ENCODE results near the gene STRBP. TPM values are rescaled to one million over a fixed set of nuclear protein-coding genes. Genes with fewer than 3 reads are reported as not detected.
A peak's percentile ranks its signal among the peaks of the same experiment; 100 is the strongest.

The STRBP gene
- total and polyA plus RNA-seq, 2 of the 8 experiments (the other 6 are each of a cell fraction or from before 2014, with no cell fraction given): 29.7 to 105 TPM

- no peaks in the 10 kb centered on the region for H3K79me2 ChIP-seq (ENCODE audit: control insufficient read depth in 1 of 2, insufficient read depth in 2 of 2, low read length in 2 of 2)
- H3K27me3 ChIP-seq (replicated peaks in 1 of 4; ENCODE audit: control insufficient read depth in 3 of 4, extremely low read depth in 1 of 4, insufficient read depth in 3 of 4, low read length in 3 of 4): no peaks in the 10 kb centered on the region
- no peaks in the 10 kb centered on the region for H3K9me3 ChIP-seq (ENCODE audit: insufficient read depth in 2 of 2, low read depth in 1 of 2, low read length in 1 of 2)
- no peak overlapping the region for H3K27ac ChIP-seq (ENCODE audit: low read depth, low read length)
- no peaks in the 10 kb centered on the region for H3K23me2 ChIP-seq (ENCODE audit: low read depth, low read length)
- no peak overlapping the region for H2BK120ac ChIP-seq (replicated peaks; ENCODE audit: low read depth, low read length)
- ChIA-PET CTCF (ENCODE audit: partially characterized antibody) (interaction anchor here (0.7 to 5.5 kb wide), 16 partner anchors 10 to 259 kb away, joined by 3 to 49 read pairs (median 4); no protein-coding TSS in a partner anchor), POLR2A (ENCODE audit: partially characterized antibody) (interaction anchor here (1.2 kb wide), 1 partner anchor 14 kb away, joined by 3 read pairs; no protein-coding TSS in a partner anchor)
- H2BK5ac ChIP-seq (ENCODE audit: low read depth, low read length): no peak overlapping the region
- WGBS, 2 experiments (ENCODE audit: extremely low coverage in 1 of 2, insufficient coverage in 1 of 2, insufficient read length in 1 of 2, insufficient replicate concordance in 2 of 2, low coverage in 1 of 2, low lambda C conversion rate in 2 of 2, missing lambda C conversion rate in 1 of 2): 77% methylated on average over 2 of the region's 2 CpGs; no CpG with 5 or more reads in 1 of the 2 experiments
- H2BK12ac ChIP-seq (ENCODE audit: low read depth, low read length): no peak overlapping the region
- H4K8ac ChIP-seq (ENCODE audit: extremely low read depth, insufficient read depth, low read length): no peak overlapping the region
- H3K79me1 ChIP-seq (ENCODE audit: low read depth, low read length): 0 out of 2 replicates have a peak, but pooled peaks cover 2% of the 10 kb centered on the region
- no peak overlapping the region for H2BK20ac ChIP-seq (ENCODE audit: low read length)
- no peak overlapping the region for H3K14ac ChIP-seq (ENCODE audit: insufficient read length)
- H3K4ac ChIP-seq (replicated peaks; ENCODE audit: insufficient read length, low read depth, low read length): no peak overlapping the region
- no peak overlapping the region for H3K23ac ChIP-seq (ENCODE audit: insufficient read length)
- no peak overlapping the region for H2AK5ac ChIP-seq (ENCODE audit: low read depth, low read length)
- no peak overlapping the region for H4K91ac ChIP-seq (replicated peaks; ENCODE audit: insufficient read length, low read length)
- H3K4me1 ChIP-seq (replicated peaks in 1 of 4; ENCODE audit: control insufficient read depth in 3 of 4, insufficient read depth in 4 of 4, low read length in 3 of 4): no peaks in the 10 kb centered on the region
- H4K20me1 ChIP-seq (replicated peaks in 1 of 2; ENCODE audit: control insufficient read depth in 1 of 2, insufficient read depth in 2 of 2, low read length in 2 of 2): peaks cover 0 to 1% of the 10 kb centered on the region in 2 experiments
- no peak overlapping the region for H3K18ac ChIP-seq (ENCODE audit: extremely low read depth, low read length)
- no peak for FAIRE-seq
- no peak overlapping the region for H3K9ac ChIP-seq (replicated peaks in 1 of 4; ENCODE audit: extremely low read depth in 1 of 4, low read depth in 3 of 4, low read length in 3 of 4)
- H4K5ac ChIP-seq (ENCODE audit: insufficient read length, low read depth, low read length): no peak overlapping the region
- H3K36me3 ChIP-seq (ENCODE audit: control insufficient read depth in 2 of 4, insufficient read depth in 4 of 4, low read length in 3 of 4): peaks cover 11 to 51% (median 29%) of the 10 kb centered on the region in 4 experiments; a peak in 7 of 8 replicates
- H3K4me2 ChIP-seq (ENCODE audit: insufficient read depth in 1 of 2, low read depth in 2 of 2, low read length in 2 of 2): no peak overlapping the region
- DNase-seq (ENCODE audit: low read depth in 1 of 2, low spot score in 2 of 2): no peak
- H2AFZ ChIP-seq (ENCODE audit: low read length): no peak overlapping the region
- no peak overlapping the region for H2BK15ac ChIP-seq (ENCODE audit: low read length)
- no peak overlapping the region for H3K4me3 ChIP-seq (ENCODE audit: extremely low read depth in 1 of 4, insufficient read depth in 2 of 4, low read depth in 3 of 4, low read length in 4 of 4)
- no peak overlapping the region for H3K56ac ChIP-seq (replicated peaks; ENCODE audit: insufficient read length, low read depth, low read length)
- TF ChIP-seq RAD21 (IDR thresholded peaks at IDR 0.05 in 1 of 2, conservative IDR thresholded peaks at IDR 0.05 in 1 of 2; ENCODE audit: low read depth in 2 of 2, low read length in 2 of 2) (peak in 1 of 2 experiments; percentile 10; a peak in 2 of 4 replicates), BCL11A (IDR thresholded peaks at IDR 0.05; ENCODE audit: low read depth in 2 of 2, low read length in 2 of 2) (no peak), EGR1 (IDR thresholded peaks at IDR 0.05; ENCODE audit: borderline replicate concordance, low read depth, low read length) (no peak), RBBP5 (IDR thresholded peaks at IDR 0.05; ENCODE audit: borderline replicate concordance, low read depth, low read length) (no peak), SIX5 (IDR thresholded peaks at IDR 0.05; ENCODE audit: low read depth, low read length) (no peak), CHD2 (IDR thresholded peaks at IDR 0.05; ENCODE audit: low read length) (no peak), FOSL1 (IDR thresholded peaks at IDR 0.05; ENCODE audit: insufficient read depth, low read depth, low read length) (no peak), POU5F1 (IDR thresholded peaks at IDR 0.05; ENCODE audit: low read depth, low read length) (no peak), MAFK (IDR thresholded peaks at IDR 0.05; ENCODE audit: low read depth, low read length) (no peak), ASH2L (IDR thresholded peaks at IDR 0.05; ENCODE audit: low read length) (no peak), KDM4A (IDR thresholded peaks at IDR 0.05; ENCODE audit: low read depth, low read length, severe bottlenecking) (no peak), TAF1 (IDR thresholded peaks at IDR 0.05; ENCODE audit: low read depth, low read length) (no peak), GTF2F1 (IDR thresholded peaks at IDR 0.05; ENCODE audit: borderline replicate concordance, low read depth, low read length) (no peak)
These were observed 176.9 kb downstream of the STRBP start for GRCh38 chr9:123091459-123091858.

All from H1 (cell line).